Testis (tissue), 3 donors: Measurements from ENCODE around the gene FOXK1. TPM values are rescaled to one million over a fixed set of nuclear protein-coding genes. Genes with fewer than 3 reads are reported as not detected.
A peak's percentile ranks its signal among the peaks of the same experiment; 100 is the strongest.

ENCODE experiments used
- DNase-seq: peaks from one replicate; pipeline ENCODE4 v3.0.0-alpha.2; 2019
- H3K27ac ChIP-seq, 2 donors: fragments of 200-600 bp; sonication (generic); one replicate each; pipeline ENCODE4 v1.5.1; 2019
- H3K27me3 ChIP-seq: fragments of 200-600 bp; sonication (generic); one replicate; pipeline ENCODE4 v1.5.1; 2019
- H3K36me3 ChIP-seq: fragments of 200-600 bp; sonication (generic); one replicate; pipeline ENCODE4 v1.5.1; 2017; ENCODE audit warnings: low read depth; ENCODE audit errors: missing control alignments
- H3K4me1 ChIP-seq: fragments of 200-600 bp; sonication (generic); one replicate; pipeline ENCODE4 v1.5.1; 2019
- H3K4me3 ChIP-seq, 2 donors: fragments of 200-600 bp; sonication (generic); one replicate each; pipeline ENCODE4 v1.5.1; 2017 to 2019
- H3K9me3 ChIP-seq: fragments of 200-600 bp; sonication (generic); one replicate; pipeline ENCODE4 v1.5.1; 2017
- POLR2A ChIP-seq: fragments of 450-650 bp; IDR thresholded peaks from one replicate; pipeline ENCODE4 v1.6.1; 2017; ENCODE audit warnings: antibody characterized with exemption, mild to moderate bottlenecking, moderate library complexity
- WGBS, 2 donors: methylation state at CpG; one replicate each; pipeline ENCODE4 v1.1.5; 2018; 5-methylcytosine and 5-hydroxymethylcytosine counted together
- intact Hi-C: fragments of 100-400 bp; cut with DNase I; formaldehyde crosslinking; loops from one replicate; pipeline ENCODE4 v1.15.1; 2023; ENCODE audit warnings: low total_unique reads
- polyA plus RNA-seq: library from polyadenylated mRNA; stranded (reverse); fragments of 350-450 nt; fragmentation: Illumina TruSeq; extraction: RNeasy Lipid Tissue Mini Kit (QIAGEN cat#74804); gene quantifications from one replicate; pipeline ENCODE4 v1.2.3, GENCODE V29; 2014; ENCODE audit warnings: low read depth, low replicate concordance; ENCODE audit not compliant: insufficient read depth
- total RNA-seq, 2 donors: library from RNA; depleted of rRNA; stranded (reverse); fragments of >200 nt; gene quantifications; one replicate each; pipeline ENCODE4 v1.2.3, GENCODE V29; 2016
- TF ChIP-seq, protein P1 (sequence below), 3 experiments: fragments of 450-650 bp in 2 of 3; fragments of 200-600 bp in 1 of 3; sonication (generic) in 1 of 3; IDR thresholded peaks; one replicate each; pipeline ENCODE4 v1.5.1; 2016 to 2019; ENCODE audit warnings: antibody characterized with exemption in 3 of 3, mild to moderate bottlenecking in 2 of 3, moderate library complexity in 1 of 3

FOXK1 gene
- total and polyA plus RNA-seq, 3 donors from 2014 or later, result 21.9 to 65.2 (median 56.7) TPM

DNA sequence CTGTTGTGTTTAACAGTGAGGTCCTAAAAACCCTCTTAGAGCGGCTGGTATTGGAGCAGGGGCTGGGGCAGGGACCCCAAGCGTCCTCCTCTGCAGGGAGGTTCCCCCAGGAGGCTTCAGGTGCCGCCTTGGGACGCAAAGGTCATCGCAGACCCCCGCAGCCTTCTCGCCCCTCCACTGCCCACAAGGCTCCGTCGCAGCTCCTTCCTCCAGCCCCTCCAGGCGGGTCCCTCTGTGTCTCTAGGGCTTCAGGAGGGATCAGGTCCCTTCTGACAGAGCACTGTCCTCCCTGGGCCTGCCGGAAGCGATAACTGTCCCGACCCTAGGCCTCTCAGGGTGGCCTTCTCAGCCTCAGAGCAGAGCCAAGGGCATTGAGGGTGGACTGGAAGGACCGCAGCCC lies 67.3 kb downstream of the FOXK1 start:
- H3K27ac ChIP-seq, result peak overlapping the region in 1 of 2 donors; percentile 26
- intact Hi-C loops, result loop anchor here (10.0 kb wide), 1 partner anchor 65 kb away; the partner anchor contains the start of gene FOXK1
- no peak for DNase-seq
- TF ChIP-seq, protein P1, sequence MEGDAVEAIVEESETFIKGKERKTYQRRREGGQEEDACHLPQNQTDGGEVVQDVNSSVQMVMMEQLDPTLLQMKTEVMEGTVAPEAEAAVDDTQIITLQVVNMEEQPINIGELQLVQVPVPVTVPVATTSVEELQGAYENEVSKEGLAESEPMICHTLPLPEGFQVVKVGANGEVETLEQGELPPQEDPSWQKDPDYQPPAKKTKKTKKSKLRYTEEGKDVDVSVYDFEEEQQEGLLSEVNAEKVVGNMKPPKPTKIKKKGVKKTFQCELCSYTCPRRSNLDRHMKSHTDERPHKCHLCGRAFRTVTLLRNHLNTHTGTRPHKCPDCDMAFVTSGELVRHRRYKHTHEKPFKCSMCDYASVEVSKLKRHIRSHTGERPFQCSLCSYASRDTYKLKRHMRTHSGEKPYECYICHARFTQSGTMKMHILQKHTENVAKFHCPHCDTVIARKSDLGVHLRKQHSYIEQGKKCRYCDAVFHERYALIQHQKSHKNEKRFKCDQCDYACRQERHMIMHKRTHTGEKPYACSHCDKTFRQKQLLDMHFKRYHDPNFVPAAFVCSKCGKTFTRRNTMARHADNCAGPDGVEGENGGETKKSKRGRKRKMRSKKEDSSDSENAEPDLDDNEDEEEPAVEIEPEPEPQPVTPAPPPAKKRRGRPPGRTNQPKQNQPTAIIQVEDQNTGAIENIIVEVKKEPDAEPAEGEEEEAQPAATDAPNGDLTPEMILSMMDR (IDR thresholded peaks at IDR 0.05), result no peak
- TF ChIP-seq POLR2A, result no peak
- peaks cover 24% of the 10 kb centered on the region for H3K4me1 ChIP-seq
- no peaks in the 10 kb centered on the region for H3K27me3 ChIP-seq
- 85% methylated on average over 13 of the region's 14 CpGs; no CpG with 5 or more reads in 1 of the 2 donors for WGBS, 2 donors
- H3K36me3 ChIP-seq, result no peaks in the 10 kb centered on the region
- H3K9me3 ChIP-seq, result no peaks in the 10 kb centered on the region
- no peak overlapping the region for H3K4me3 ChIP-seq

DNA sequence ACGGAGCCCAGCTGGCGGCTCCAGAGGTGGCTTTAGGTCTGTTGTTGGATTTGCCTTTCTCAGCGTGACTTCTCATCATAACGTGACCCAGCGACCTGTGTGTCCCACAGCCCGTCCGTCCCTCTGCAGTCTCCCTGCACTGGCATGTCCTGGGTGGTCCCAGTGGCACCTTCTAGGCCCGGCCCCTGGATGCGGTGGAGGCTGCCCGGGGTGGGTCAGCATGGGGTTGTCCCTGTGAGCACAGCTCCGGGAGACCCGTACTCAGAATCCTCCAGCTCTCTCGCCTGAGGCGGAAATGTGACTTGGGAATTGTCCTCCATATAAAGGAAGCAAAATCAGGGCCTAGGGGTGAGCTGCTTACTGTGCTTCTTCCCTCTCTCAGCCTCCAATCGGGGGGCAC lies 67.7 kb downstream of the FOXK1 start:
- no peaks in the 10 kb centered on the region for H3K36me3 ChIP-seq
- WGBS, 2 donors, result 89% methylated on average over 15 of the region's 15 CpGs; no CpG with 5 or more reads in 1 of the 2 donors
- H3K27me3 ChIP-seq, result no peaks in the 10 kb centered on the region
- DNase-seq, result no peak
- H3K27ac ChIP-seq, result peak overlapping the region in 1 of 2 donors; percentile 26
- TF ChIP-seq POLR2A, result no peak
- TF ChIP-seq, protein P1 (IDR thresholded peaks at IDR 0.05), result no peak
- H3K9me3 ChIP-seq, result no peaks in the 10 kb centered on the region
- intact Hi-C loops, result loop anchor here (10.0 kb wide), 2 partner anchors 65 to 135 kb away; partner anchors contain the start of gene FOXK1
- H3K4me1 ChIP-seq, result peaks cover 21% of the 10 kb centered on the region
- no peak overlapping the region for H3K4me3 ChIP-seq

DNA sequence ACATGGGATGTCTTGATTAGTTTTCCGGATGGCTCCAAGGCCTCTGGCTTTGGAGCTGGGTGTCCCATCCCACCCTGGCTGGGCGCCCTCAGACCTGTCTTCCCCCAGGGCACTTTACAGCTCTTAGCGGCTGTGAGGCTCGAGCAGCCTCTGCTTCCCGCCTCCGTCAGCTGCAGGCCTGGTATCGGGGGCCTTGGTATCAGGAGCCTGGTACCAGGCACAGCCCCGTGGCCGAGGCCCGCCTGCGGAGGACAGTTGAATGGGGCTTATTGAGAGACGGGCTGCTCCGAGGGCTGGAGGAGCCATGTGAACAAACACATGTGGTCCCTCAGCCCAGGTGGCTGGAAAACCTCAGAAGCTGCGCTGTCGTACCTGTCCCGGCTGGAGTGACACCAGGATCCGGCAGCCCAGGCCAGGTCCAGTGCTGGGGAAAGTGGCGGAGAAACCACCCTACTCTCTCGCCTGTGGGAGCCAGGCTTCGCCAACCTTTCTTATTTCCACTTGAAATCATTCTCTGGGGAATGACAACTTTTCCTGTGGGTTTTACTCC lies 69.4 kb downstream of the FOXK1 start:
- 88 to 95% methylated on average over 10 to 20 of the region's 20 CpGs for WGBS, 2 donors
- Histone ChIP-seq H3K4me3 (no peak overlapping the region), H3K27ac (no peak overlapping the region), H3K4me1 (peaks cover 8% of the 10 kb centered on the region), H3K27me3 (no peaks in the 10 kb centered on the region), H3K9me3 (no peaks in the 10 kb centered on the region), H3K36me3 (no peaks in the 10 kb centered on the region)
- no peak for DNase-seq
- no peak for TF ChIP-seq POLR2A
- TF ChIP-seq, protein P1 (IDR thresholded peaks at IDR 0.05), result no peak
- intact Hi-C loops, result loop anchor here (10.0 kb wide), 1 partner anchor 137 kb away; no protein-coding TSS in a partner anchor

DNA sequence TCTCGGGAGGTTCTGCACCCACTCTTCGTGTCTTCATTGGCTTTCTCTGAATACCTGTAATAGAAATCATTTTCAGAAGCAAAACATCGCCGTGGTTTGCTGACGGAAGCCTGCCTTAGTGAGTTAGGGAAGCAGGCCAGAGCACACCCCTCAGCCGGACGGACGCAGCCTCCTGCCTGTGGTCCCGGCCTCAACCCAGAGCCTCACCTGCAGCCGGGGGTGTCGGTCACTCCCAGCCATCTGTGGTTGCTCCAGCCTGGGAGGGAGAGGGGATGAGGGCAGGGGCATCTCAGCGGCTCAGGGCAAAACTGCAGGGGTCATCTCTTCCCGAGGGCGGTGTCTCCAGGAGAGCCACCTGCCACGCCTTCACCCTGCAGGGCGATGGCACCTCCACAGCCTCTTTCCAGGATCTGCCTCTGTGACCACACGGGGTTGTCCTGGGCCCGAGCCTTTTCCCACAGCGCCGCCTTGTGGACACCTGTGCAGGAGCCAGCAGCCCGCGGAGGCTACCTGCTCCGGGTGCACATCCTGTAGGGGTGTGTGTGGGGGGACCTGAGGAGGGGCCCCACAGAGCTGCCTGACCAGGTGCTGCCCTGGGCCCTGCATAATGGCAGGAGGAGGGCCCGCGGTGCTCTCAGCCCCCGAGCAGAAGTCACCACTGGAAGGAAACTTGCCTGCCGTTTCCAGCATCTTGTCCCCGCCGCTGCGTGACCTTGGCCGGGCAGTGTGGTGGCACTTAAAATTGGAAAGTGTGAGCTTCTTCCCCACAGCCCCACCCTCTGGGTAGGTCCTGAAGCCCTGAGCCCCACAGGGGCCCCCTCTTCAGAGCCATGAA lies 71.7 kb downstream of the FOXK1 start:
- TF ChIP-seq POLR2A, result no peak
- TF ChIP-seq, protein P1 (IDR thresholded peaks at IDR 0.05), result peak; percentile 83 to 95 (median 86)
- intact Hi-C loops, result loop anchor here (10.0 kb wide), 1 partner anchor 139 kb away; no protein-coding TSS in a partner anchor
- Histone ChIP-seq H3K36me3 (no peaks in the 10 kb centered on the region), H3K27me3 (no peaks in the 10 kb centered on the region), H3K4me3 (no peak overlapping the region), H3K9me3 (no peaks in the 10 kb centered on the region), H3K4me1 (peaks cover 4% of the 10 kb centered on the region), H3K27ac (no peak overlapping the region)
- WGBS, 2 donors, result 62 to 82% methylated on average over 11 to 28 of the region's 31 CpGs
- peak; percentile 84 for DNase-seq
